ENCODE data around the gene FUNDC2.

The FUNDC2 gene

GRCh38 chrX:155022585-155022984, 4.1 kb upstream of the FUNDC2 start, which contains the start of gene F8:
Gene F8, minus strand, starts transcription at chrX:155022723. Its CDS starts 171 bp downstream, at chrX:155022552.
- no peak for TF ChIP-seq CTCF (IDR thresholded peaks at IDR 0.05; ENCODE audit: insufficient read depth, low read length, missing control alignments)
- POLR2A ChIA-PET, result no interaction called here
- DNase-seq (ENCODE audit: low read depth, low spot score), result no peak
- no peak within 1 kb of the TSS for H3K4me3 ChIP-seq (ENCODE audit: low read depth, low read length)
- CTCF ChIA-PET, result no interaction called here

- no peak overlapping the region for H3K4me3 ChIP-seq (ENCODE audit: low read depth, low read length)
- no peak for DNase-seq (ENCODE audit: low read depth, low spot score)
- POLR2A ChIA-PET, result no interaction called here
Observed at GRCh38 chrX:155023907-155024833, 2.5 kb upstream of the FUNDC2 start.

GRCh38 chrX:155026420-155026726, 271 bp upstream of the FUNDC2 start:
- ChIA-PET POLR2A (interaction anchor here (0.6 to 1.3 kb wide), 3 partner anchors 21 to 190 kb away, joined by 3 read pairs; partner anchors contain the start of gene VBP1), CTCF (no interaction called here)
- peak overlapping the region; percentile 65 for H3K4me3 ChIP-seq (ENCODE audit: low read depth, low read length)
- DNase-seq (ENCODE audit: low read depth, low spot score), result no peak
- TF ChIP-seq CTCF (IDR thresholded peaks at IDR 0.05; ENCODE audit: insufficient read depth, low read length, missing control alignments), result no peak

More at GRCh38 chrX:155023907-155024833, 2.5 kb upstream of the FUNDC2 start:
- no peak for TF ChIP-seq CTCF (IDR thresholded peaks at IDR 0.05; ENCODE audit: insufficient read depth, low read length, missing control alignments)
- CTCF ChIA-PET, result no interaction called here

- H3K4me3 ChIP-seq (ENCODE audit: low read depth, low read length), result peak overlapping the region; percentile 65
- CTCF ChIA-PET, result no interaction called here
- POLR2A ChIA-PET, result interaction anchor here (1.1 to 1.3 kb wide), 2 partner anchors 20 to 189 kb away, joined by 3 read pairs; partner anchors contain the start of gene VBP1
- DNase-seq (ENCODE audit: low read depth, low spot score), result no peak
- TF ChIP-seq CTCF (IDR thresholded peaks at IDR 0.05; ENCODE audit: insufficient read depth, low read length, missing control alignments), result no peak
Observed at GRCh38 chrX:155027509-155028066, 944 bp downstream of the FUNDC2 start.

GRCh38 chrX:155028129-155028528, 1.5 kb downstream of the FUNDC2 start:
- ChIA-PET POLR2A (no interaction called here), CTCF (no interaction called here)
- no peak overlapping the region; the same call in 1 of the 2 replicates for H3K4me3 ChIP-seq (ENCODE audit: low read depth, low read length)
- no peak for TF ChIP-seq CTCF (IDR thresholded peaks at IDR 0.05; ENCODE audit: insufficient read depth, low read length, missing control alignments)
- no peak for DNase-seq (ENCODE audit: low read depth, low spot score)

- TF ChIP-seq CTCF (IDR thresholded peaks at IDR 0.05; ENCODE audit: insufficient read depth, low read length, missing control alignments), result no peak
- no peak for DNase-seq (ENCODE audit: low read depth, low spot score)
- no peak overlapping the region for H3K4me3 ChIP-seq (ENCODE audit: low read depth, low read length)
- ChIA-PET CTCF (no interaction called here), POLR2A (no interaction called here)
Observed at GRCh38 chrX:155028877-155029291, 2.2 kb downstream of the FUNDC2 start.

Data from AG04449 (cell line).